Loucy (cell line): ENCODE data around the gene PAPOLG.

Source experiments
- EZH2phosphoT487 ChIP-seq: fragments of 200-600 bp; IDR thresholded peaks from 2 replicates; pipeline ENCODE4 v1.6.1; 2018; ENCODE audit warnings: antibody characterized with exemption, mild to moderate bottlenecking, moderate library complexity, borderline replicate concordance
- TF ChIP-seq, protein P1 (sequence below): fragments of 200-600 bp; sonication (generic); conservative IDR thresholded peaks from 2 replicates; pipeline ENCODE4 v1.5.1; 2014; ENCODE audit warnings: mild to moderate bottlenecking, antibody characterized with exemption, low read length

DNA sequence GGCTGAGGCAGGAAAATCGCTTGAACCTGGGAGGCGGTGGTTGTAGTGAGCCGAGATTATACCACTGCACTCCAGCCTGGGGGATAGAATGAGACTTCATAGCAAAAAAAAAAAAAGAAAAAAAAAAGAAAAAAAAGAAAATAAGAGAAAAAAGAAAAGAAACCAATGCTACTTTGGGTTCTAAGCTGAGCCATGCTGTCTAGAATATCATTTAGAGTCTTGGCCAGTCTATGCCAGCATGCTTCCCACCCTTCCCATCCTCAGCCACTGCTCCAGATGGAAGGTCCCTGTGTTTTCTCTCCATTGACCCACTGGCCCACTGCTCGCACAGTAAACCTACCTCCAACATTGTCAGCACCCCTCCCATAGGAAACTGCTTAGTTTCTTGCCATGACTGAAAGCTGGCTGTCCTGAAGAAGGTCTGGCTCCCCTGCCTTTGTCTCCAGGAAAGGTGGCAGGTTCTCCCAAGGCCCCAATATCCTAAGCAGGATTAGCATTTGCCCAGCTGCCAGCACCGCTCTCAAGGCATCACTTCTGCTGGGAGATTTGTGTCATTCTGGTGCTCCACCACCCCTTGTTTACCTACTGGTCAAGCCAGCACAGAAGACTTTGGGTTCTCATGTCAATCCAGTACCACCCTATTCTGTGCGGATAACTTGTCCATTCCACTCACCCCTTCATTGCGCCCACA, 47.3 kb upstream of the PAPOLG start:
- TF ChIP-seq, protein P1, sequence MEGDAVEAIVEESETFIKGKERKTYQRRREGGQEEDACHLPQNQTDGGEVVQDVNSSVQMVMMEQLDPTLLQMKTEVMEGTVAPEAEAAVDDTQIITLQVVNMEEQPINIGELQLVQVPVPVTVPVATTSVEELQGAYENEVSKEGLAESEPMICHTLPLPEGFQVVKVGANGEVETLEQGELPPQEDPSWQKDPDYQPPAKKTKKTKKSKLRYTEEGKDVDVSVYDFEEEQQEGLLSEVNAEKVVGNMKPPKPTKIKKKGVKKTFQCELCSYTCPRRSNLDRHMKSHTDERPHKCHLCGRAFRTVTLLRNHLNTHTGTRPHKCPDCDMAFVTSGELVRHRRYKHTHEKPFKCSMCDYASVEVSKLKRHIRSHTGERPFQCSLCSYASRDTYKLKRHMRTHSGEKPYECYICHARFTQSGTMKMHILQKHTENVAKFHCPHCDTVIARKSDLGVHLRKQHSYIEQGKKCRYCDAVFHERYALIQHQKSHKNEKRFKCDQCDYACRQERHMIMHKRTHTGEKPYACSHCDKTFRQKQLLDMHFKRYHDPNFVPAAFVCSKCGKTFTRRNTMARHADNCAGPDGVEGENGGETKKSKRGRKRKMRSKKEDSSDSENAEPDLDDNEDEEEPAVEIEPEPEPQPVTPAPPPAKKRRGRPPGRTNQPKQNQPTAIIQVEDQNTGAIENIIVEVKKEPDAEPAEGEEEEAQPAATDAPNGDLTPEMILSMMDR = no peak
- no peak for TF ChIP-seq EZH2phosphoT487
